Loucy (cell line): Measurements from ENCODE around the gene PITPNB.

ENCODE experiments used
- H2AFZ ChIP-seq: fragments of 200-600 bp; sonication (generic); 2 replicates; pipeline ENCODE4 v1.6.0; 2016; ENCODE audit warnings: antibody characterized with exemption, mild to moderate bottlenecking, low read length, moderate library complexity
- H3F3A ChIP-seq: fragments of 200-600 bp; 2 replicates; pipeline ENCODE4 v1.6.0; 2016; ENCODE audit warnings: antibody characterized with exemption, low read depth, mild to moderate bottlenecking
- H3K27me3 ChIP-seq: fragments of 200-600 bp; sonication (generic); 2 replicates; pipeline ENCODE4 v1.6.1; 2014; ENCODE audit warnings: low read length, mild to moderate bottlenecking; ENCODE audit not compliant: insufficient read depth, poor library complexity, severe bottlenecking
- H3K36me3 ChIP-seq: fragments of 200-600 bp; sonication (generic); 2 replicates; pipeline ENCODE4 v1.6.1; 2016; ENCODE audit warnings: low read length; ENCODE audit not compliant: insufficient read depth
- H3K4me1 ChIP-seq: fragments of 200-600 bp; sonication (generic); 2 replicates; pipeline ENCODE4 v1.5.1; 2014; ENCODE audit warnings: low read length, mild to moderate bottlenecking; ENCODE audit not compliant: insufficient read depth, poor library complexity, severe bottlenecking
- H3K4me2 ChIP-seq: fragments of 200-600 bp; sonication (generic); 2 replicates; pipeline ENCODE4 v1.6.0; 2014; ENCODE audit warnings: antibody characterized with exemption, low read length, low read depth, mild to moderate bottlenecking; ENCODE audit not compliant: poor library complexity, severe bottlenecking
- H3K4me3 ChIP-seq: fragments of 200-600 bp; sonication (generic); 2 replicates; pipeline ENCODE4 v1.5.1; 2014; ENCODE audit warnings: low read length, mild to moderate bottlenecking, mixed read lengths; ENCODE audit not compliant: poor library complexity, severe bottlenecking
- H3K79me2 ChIP-seq: fragments of 200-600 bp; sonication (generic); 2 replicates; pipeline ENCODE4 v1.6.1; 2014; ENCODE audit warnings: low read length; ENCODE audit not compliant: insufficient read depth
- H3K9ac ChIP-seq: fragments of 200-600 bp; sonication (generic); 2 replicates; pipeline ENCODE4 v1.6.0; 2014; ENCODE audit warnings: mild to moderate bottlenecking, low read depth, low read length, moderate library complexity; ENCODE audit not compliant: poor library complexity, severe bottlenecking
- H3K9me2 ChIP-seq: fragments of 200-600 bp; sonication (generic); replicated peaks from 2 replicates; pipeline ENCODE4 v1.6.1; 2016; ENCODE audit warnings: low read depth, low read length, mixed read lengths
- H3K9me3 ChIP-seq: fragments of 200-600 bp; sonication (generic); 2 replicates; pipeline ENCODE4 v1.6.1; 2014; ENCODE audit warnings: mild to moderate bottlenecking, antibody characterized with exemption, low read length, low read depth; ENCODE audit not compliant: insufficient read depth
- H4K20me1 ChIP-seq: fragments of 200-600 bp; sonication (generic); 2 replicates; pipeline ENCODE4 v1.6.0; 2014; ENCODE audit warnings: antibody characterized with exemption, low read length, mild to moderate bottlenecking; ENCODE audit not compliant: insufficient read depth, poor library complexity, severe bottlenecking
- EZH2phosphoT487 ChIP-seq: fragments of 200-600 bp; IDR thresholded peaks from 2 replicates; pipeline ENCODE4 v1.6.1; 2018; ENCODE audit warnings: antibody characterized with exemption, mild to moderate bottlenecking, moderate library complexity, borderline replicate concordance
- TF ChIP-seq, protein P1 (sequence below): fragments of 200-600 bp; sonication (generic); conservative IDR thresholded peaks from 2 replicates; pipeline ENCODE4 v1.5.1; 2014; ENCODE audit warnings: mild to moderate bottlenecking, antibody characterized with exemption, low read length

PITPNB gene

DNA sequence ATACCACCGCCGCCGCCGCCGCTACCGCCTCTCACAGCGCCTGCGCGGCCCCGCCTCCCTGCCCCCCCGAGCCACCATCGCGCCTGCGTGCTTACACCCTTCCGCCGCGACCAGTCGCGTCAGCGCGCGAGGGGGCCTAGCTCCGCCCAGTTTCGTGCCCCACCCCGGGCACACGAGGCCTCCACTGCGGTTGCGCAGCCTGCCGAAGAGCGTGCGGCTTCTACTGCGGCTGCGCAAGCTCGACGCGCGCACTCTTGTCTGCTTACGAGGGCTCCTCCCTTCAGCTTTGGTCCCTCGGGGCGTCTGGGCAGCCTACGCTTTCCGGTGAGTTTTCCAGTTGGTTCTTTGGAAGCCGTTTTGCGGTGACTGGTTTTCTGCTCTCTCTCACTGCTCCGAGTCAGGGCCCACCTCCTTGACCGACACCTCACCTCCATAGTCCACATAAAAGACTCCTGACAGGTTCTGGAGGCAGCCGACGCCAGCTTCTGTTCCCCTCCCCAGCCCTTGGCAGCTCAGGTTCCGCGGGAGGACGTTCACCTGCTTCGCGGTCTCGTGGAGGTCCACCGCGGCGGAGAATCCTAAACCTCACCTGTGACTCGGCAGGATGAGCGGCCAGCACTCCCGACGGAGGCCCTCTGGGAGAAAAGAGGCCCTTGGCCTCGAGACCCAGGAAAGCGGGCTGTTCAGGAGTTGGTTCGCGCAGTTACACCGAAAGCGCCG, at the start of gene PITPNB:
Gene PITPNB (minus strand): TSS at position 35 of the 720 bp plus-strand sequence. CDS start 65 bp downstream, outside the sequence.
- H3K4me3 ChIP-seq = peak within 1 kb of the TSS; percentile 76
- no peaks in the 10 kb centered on the region for H3K27me3 ChIP-seq
- no peaks in the 10 kb centered on the region for H3F3A ChIP-seq
- H3K9me3 ChIP-seq = no peaks in the 10 kb centered on the region
- peaks cover 55% of the 10 kb centered on the region for H3K4me1 ChIP-seq
- no peaks in the 10 kb centered on the region for H3K9me2 ChIP-seq
- H3K9ac ChIP-seq = peak within 1 kb of the TSS; percentile 85
- peak within 1 kb of the TSS; percentile 92 for H2AFZ ChIP-seq
- peaks cover 60% of the 10 kb centered on the region for H4K20me1 ChIP-seq
- peaks cover 86% of the 10 kb centered on the region for H3K79me2 ChIP-seq
- peak within 1 kb of the TSS; percentile 97 for H3K4me2 ChIP-seq
- no peaks in the 10 kb centered on the region for H3K36me3 ChIP-seq
- TF ChIP-seq EZH2phosphoT487 = no peak
- TF ChIP-seq, protein P1, sequence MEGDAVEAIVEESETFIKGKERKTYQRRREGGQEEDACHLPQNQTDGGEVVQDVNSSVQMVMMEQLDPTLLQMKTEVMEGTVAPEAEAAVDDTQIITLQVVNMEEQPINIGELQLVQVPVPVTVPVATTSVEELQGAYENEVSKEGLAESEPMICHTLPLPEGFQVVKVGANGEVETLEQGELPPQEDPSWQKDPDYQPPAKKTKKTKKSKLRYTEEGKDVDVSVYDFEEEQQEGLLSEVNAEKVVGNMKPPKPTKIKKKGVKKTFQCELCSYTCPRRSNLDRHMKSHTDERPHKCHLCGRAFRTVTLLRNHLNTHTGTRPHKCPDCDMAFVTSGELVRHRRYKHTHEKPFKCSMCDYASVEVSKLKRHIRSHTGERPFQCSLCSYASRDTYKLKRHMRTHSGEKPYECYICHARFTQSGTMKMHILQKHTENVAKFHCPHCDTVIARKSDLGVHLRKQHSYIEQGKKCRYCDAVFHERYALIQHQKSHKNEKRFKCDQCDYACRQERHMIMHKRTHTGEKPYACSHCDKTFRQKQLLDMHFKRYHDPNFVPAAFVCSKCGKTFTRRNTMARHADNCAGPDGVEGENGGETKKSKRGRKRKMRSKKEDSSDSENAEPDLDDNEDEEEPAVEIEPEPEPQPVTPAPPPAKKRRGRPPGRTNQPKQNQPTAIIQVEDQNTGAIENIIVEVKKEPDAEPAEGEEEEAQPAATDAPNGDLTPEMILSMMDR = no peak

DNA sequence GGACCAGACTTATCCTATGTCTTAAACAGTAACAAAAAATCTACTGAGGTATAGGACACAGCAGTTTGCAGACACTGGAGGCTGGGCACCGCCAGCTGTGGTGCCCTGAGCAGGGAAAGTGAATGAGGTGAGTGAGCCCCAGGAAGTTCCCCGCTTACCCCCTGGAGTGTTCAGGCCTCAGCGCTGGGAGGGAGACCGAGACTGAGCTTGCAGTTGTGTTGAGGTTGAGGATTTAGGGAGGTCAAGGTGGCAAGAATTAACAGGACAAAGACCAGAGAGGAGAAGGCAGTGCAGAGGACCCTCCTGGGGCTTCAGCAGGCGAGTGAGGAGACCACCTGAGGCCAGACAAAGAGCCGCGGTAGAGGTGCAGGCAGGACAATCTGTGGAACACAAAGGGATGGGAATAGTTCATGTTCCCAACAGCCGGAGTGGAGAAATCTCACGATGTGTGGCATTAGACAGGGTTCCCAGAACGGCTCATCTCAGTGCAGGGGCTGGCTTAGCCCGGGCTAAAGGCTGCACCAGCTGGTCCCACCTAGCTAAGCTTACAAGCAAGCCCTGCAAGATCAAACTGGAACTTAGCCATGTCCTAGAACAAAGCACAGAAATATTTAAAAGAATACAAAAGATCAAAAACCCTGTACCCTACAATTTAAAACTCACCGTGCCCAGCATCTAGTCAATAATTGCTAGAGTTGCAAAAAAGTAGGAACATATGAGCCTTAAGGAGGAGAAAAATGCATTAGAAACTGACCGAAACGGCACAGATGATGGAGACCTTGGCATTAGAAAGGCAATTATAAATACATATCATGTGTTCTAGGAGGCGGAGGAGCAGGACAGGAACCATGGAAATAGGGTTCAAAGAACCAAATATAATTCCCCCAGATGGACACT, 47.4 kb upstream of the PITPNB start:
- Histone ChIP-seq H4K20me1 (no peaks in the 10 kb centered on the region), H3K9ac (no peak overlapping the region), H3K9me2 (no peaks in the 10 kb centered on the region), H2AFZ (no peak overlapping the region), H3K79me2 (no peaks in the 10 kb centered on the region), H3K4me1 (peaks cover 10% of the 10 kb centered on the region), H3K9me3 (no peaks in the 10 kb centered on the region), H3K27me3 (no peaks in the 10 kb centered on the region), H3K4me3 (no peak overlapping the region), H3F3A (no peaks in the 10 kb centered on the region), H3K4me2 (no peak overlapping the region), H3K36me3 (no peaks in the 10 kb centered on the region)
- TF ChIP-seq EZH2phosphoT487 = no peak
- TF ChIP-seq, protein P1 = no peak

DNA sequence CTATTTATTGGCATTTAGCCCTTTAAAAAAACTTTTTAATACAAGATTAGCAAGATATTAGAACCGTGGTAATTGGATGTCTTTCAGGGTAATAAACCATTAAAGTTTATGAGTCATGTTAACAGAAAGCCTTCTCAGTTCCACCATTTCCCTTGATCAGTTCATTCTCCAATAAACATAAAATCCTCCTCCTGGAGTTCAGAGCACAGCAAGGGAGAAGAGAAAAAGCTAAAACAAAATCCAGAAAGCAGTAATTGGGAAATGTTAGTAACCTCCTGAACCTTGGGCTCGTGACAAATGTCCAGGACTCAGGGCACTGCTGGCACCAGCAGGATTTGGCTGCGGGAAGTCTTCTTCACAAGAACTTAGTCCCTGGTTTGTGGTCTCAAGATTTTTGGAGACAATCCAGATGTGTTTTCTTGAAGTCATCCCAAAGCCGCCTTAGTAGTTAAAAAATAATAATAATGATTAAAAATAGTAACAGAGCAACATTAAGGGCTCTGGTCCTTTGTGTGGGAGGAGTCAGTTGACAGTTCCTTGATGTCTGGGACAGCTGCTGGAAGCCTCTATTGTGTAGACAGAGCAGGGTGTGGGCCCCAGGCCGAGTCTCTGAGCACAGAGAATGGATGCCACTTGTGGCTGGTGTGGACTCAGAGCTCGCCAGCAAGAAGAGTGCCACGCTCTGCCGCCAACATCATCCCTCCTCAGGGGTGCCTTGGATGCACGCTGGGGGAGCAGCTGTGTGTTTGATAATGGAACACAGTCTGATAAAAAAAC, 43.4 kb upstream of the PITPNB start:
- Histone ChIP-seq H3F3A (no peaks in the 10 kb centered on the region), H3K36me3 (no peaks in the 10 kb centered on the region), H4K20me1 (no peaks in the 10 kb centered on the region), H3K9me3 (no peaks in the 10 kb centered on the region), H3K9me2 (no peaks in the 10 kb centered on the region), H3K9ac (no peak overlapping the region), H3K4me1 (peaks cover 5% of the 10 kb centered on the region), H3K27me3 (no peaks in the 10 kb centered on the region), H3K79me2 (no peaks in the 10 kb centered on the region), H3K4me2 (no peak overlapping the region), H2AFZ (no peak overlapping the region), H3K4me3 (no peak overlapping the region)
- TF ChIP-seq, protein P1 = no peak
- TF ChIP-seq EZH2phosphoT487 = no peak
